Ovary (tissue), 3 donors: ENCODE measurements around the gene CTDSPL.

Experiments
- CTCF ChIP-seq, 3 donors: fragments of 450-650 bp in 2 of 3; fragments of 200-600 bp in 1 of 3; IDR thresholded peaks; one replicate each; pipeline versions ENCODE4 v1.5.1 to v1.8.0; 2016 to 2022; ENCODE audit warnings: antibody characterized with exemption in 3 of 3, mild to moderate bottlenecking in 1 of 3
- POLR2A ChIP-seq: fragments of 450-650 bp; IDR thresholded peaks from one replicate; pipeline ENCODE4 v1.6.1; 2017; ENCODE audit warnings: antibody characterized with exemption, mild to moderate bottlenecking, moderate library complexity
- donor health status: DM: no; HTN: no; CAD: no.

- no peak for TF ChIP-seq POLR2A
- no peak for TF ChIP-seq CTCF (IDR thresholded peaks at IDR 0.05)
Observed at GRCh38 chr3:37891227-37891626, 29.5 kb downstream of the CTDSPL start.
